K562 (cell line): Measurements from ENCODE around the gene AMBRA1. TPM values are rescaled to one million over a fixed set of nuclear protein-coding genes. Genes with fewer than 3 reads are reported as not detected.
A peak's percentile ranks its signal among the peaks of the same experiment; 100 is the strongest.

Experiments
- CBFA2T3 ChIP-seq: fragments of 450-650 bp; IDR thresholded peaks from 2 replicates; pipeline ENCODE4 v1.6.1; 2017
- CBX1 ChIP-seq: sonication (generic); IDR thresholded peaks from 2 replicates; pipeline ENCODE4 v1.6.1; 2016; ENCODE audit warnings: antibody characterized with exemption, low read depth, mild to moderate bottlenecking
- ILF3 ChIP-seq: fragments of 450-650 bp; IDR thresholded peaks from 2 replicates; pipeline ENCODE4 v1.6.1; 2018; ENCODE audit warnings: antibody characterized with exemption, mild to moderate bottlenecking, moderate library complexity, borderline replicate concordance
- L3MBTL2 ChIP-seq: fragments of 450-650 bp; IDR thresholded peaks from 2 replicates; pipeline ENCODE4 v1.6.1; 2016; ENCODE audit warnings: mild to moderate bottlenecking, moderate library complexity
- NCOA2 ChIP-seq, 2 experiments: fragments of 450-650 bp; IDR thresholded peaks; 2 replicates each; pipeline ENCODE4 v1.6.1; 2018; ENCODE audit warnings: mild to moderate bottlenecking in 2 of 2, moderate library complexity in 1 of 2; ENCODE audit not compliant: partially characterized antibody in 2 of 2
- NEUROD1 ChIP-seq: fragments of 150-350 bp; IDR thresholded peaks from 2 replicates; pipeline ENCODE4 v1.6.1; 2014; ENCODE audit warnings: borderline replicate concordance, low read length, low read depth; ENCODE audit not compliant: partially characterized antibody
- NFIX ChIP-seq: fragments of 250-450 bp; sonication (Bioruptor Pico); IDR thresholded peaks from 2 replicates; pipeline ENCODE4 v1.4.0; 2020; ENCODE audit warnings: low read depth, mild to moderate bottlenecking, moderate library complexity
- NR2C1 ChIP-seq, 2 experiments: fragments of 450-650 bp; IDR thresholded peaks; 2 replicates each; pipeline ENCODE4 v1.6.1; 2017; ENCODE audit warnings: mild to moderate bottlenecking in 2 of 2, antibody characterized with exemption in 1 of 2, inconsistent platforms in 1 of 2, missing compliant biosample characterization in 1 of 2, missing genetic modification characterization in 1 of 2
- POLR2AphosphoS5 ChIP-seq: IDR thresholded peaks from 2 replicates; pipeline ENCODE4 v1.6.1; 2011; ENCODE audit warnings: mild to moderate bottlenecking, low read depth, low read length, moderate library complexity; ENCODE audit not compliant: control insufficient read depth, insufficient read depth
- SMARCC2 ChIP-seq: fragments of 450-650 bp; IDR thresholded peaks from 2 replicates; pipeline ENCODE4 v1.6.1; 2017; ENCODE audit warnings: antibody characterized with exemption, moderate library complexity, mild to moderate bottlenecking, low read depth
- SNRNP70 ChIP-seq: fragments of 200-400 bp; formaldehyde crosslinking; optimal IDR thresholded peaks from 2 replicates; pipeline ENCODE3; 2017; ENCODE audit warnings: low read depth, low read length
- ZBTB8A ChIP-seq: fragments of 450-650 bp; IDR thresholded peaks from 2 replicates; pipeline ENCODE4 v1.6.1; 2018; ENCODE audit warnings: mild to moderate bottlenecking, moderate library complexity; ENCODE audit not compliant: partially characterized antibody
- ZNF174 ChIP-seq: fragments of 250-450 bp; sonication (Bioruptor Pico); IDR thresholded peaks from 2 replicates; pipeline ENCODE4 v1.4.0; 2020; ENCODE audit warnings: mild to moderate bottlenecking
- ZNF224 ChIP-seq: sonication (generic); formaldehyde crosslinking; IDR thresholded peaks from 2 replicates; pipeline ENCODE4 v1.8.0; 2022; ENCODE audit warnings: mild to moderate bottlenecking, missing genetic modification reagents
- ZNF232 ChIP-seq: sonication (generic); formaldehyde crosslinking; IDR thresholded peaks from 2 replicates; pipeline ENCODE4 v1.8.0; 2022; ENCODE audit warnings: mild to moderate bottlenecking, missing genetic modification reagents
- ZSCAN29 ChIP-seq: fragments of 450-650 bp; IDR thresholded peaks from 2 replicates; pipeline ENCODE4 v1.6.1; 2017
- polyA plus RNA-seq, 8 experiments: library from polyadenylated mRNA; depleted of rRNA in 4 of 8; stranded (reverse) in 5 of 8; unstranded in 3 of 8; fragments of >200 nt; fragmentation: Nextera tagmentation in 2 of 8; fragmentation: Illumina TruSeq in 1 of 8; extraction: Ambion mirVana in 2 of 8; extraction: Trizol in 1 of 8; gene quantifications; 2 replicates each; pipeline versions ENCODE4 v1.2.1 to v1.2.3, GENCODE V29; 2011 to 2014; ENCODE audit warnings: inconsistent platforms in 1 of 8, missing spikeins in 1 of 8
- total RNA-seq, 7 experiments: library from RNA; depleted of rRNA in 6 of 7; stranded (reverse); fragments of >200 nt in 6 of 7; fragmentation: Illumina TruSeq in 2 of 7; extraction: Trizol in 2 of 7; gene quantifications; 2 replicates each; pipeline versions ENCODE4 v1.2.1 to v1.2.3, GENCODE V29; 2011 to 2021; ENCODE audit warnings: low replicate concordance in 1 of 7
- TF ChIP-seq, protein P1 (sequence below): fragments of 250-450 bp; sonication (Bioruptor Pico); IDR thresholded peaks from 2 replicates; pipeline ENCODE4 v1.5.0; 2022; ENCODE audit warnings: mild to moderate bottlenecking
- TF ChIP-seq, protein P2 (sequence below): fragments of 250-450 bp; sonication (Bioruptor Pico); IDR thresholded peaks from 2 replicates; pipeline ENCODE4 v1.5.0; 2021; ENCODE audit warnings: mild to moderate bottlenecking, moderate library complexity
- TF ChIP-seq, protein P3 (sequence below): fragments of 450-650 bp; IDR thresholded peaks from 2 replicates; pipeline ENCODE4 v1.6.1; 2016; ENCODE audit warnings: borderline replicate concordance

AMBRA1 gene
- total and polyA plus RNA-seq, 9 of the 15 experiments (the other 6 are each of a cell fraction or from before 2014, with no cell fraction given) = 0.15 to 24.5 (median 13.0) TPM

- TF ChIP-seq, protein P1, sequence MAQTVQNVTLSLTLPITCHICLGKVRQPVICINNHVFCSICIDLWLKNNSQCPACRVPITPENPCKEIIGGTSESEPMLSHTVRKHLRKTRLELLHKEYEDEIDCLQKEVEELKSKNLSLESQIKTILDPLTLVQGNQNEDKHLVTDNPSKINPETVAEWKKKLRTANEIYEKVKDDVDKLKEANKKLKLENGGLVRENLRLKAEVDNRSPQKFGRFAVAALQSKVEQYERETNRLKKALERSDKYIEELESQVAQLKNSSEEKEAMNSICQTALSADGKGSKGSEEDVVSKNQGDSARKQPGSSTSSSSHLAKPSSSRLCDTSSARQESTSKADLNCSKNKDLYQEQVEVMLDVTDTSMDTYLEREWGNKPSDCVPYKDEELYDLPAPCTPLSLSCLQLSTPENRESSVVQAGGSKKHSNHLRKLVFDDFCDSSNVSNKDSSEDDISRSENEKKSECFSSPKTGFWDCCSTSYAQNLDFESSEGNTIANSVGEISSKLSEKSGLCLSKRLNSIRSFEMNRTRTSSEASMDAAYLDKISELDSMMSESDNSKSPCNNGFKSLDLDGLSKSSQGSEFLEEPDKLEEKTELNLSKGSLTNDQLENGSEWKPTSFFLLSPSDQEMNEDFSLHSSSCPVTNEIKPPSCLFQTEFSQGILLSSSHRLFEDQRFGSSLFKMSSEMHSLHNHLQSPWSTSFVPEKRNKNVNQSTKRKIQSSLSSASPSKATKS = no peak
- peak; percentile 36; the same call in 1 of the 2 replicates for TF ChIP-seq L3MBTL2
- no peak for TF ChIP-seq SMARCC2
- no peak for TF ChIP-seq NR2C1 (IDR thresholded peaks at IDR 0.05)
- no peak for TF ChIP-seq NR2C1 (tag; IDR thresholded peaks at IDR 0.05)
- TF ChIP-seq CBX1 = no peak
- no peak for TF ChIP-seq POLR2AphosphoS5
- no peak for TF ChIP-seq ZNF232
- no peak for TF ChIP-seq SNRNP70
- TF ChIP-seq CBFA2T3 = peak; percentile 54; the same call in 1 of the 2 replicates
- TF ChIP-seq ILF3 = no peak
- no peak for TF ChIP-seq ZNF224 (CRISPR knock-in tag)
- TF ChIP-seq, protein P2, sequence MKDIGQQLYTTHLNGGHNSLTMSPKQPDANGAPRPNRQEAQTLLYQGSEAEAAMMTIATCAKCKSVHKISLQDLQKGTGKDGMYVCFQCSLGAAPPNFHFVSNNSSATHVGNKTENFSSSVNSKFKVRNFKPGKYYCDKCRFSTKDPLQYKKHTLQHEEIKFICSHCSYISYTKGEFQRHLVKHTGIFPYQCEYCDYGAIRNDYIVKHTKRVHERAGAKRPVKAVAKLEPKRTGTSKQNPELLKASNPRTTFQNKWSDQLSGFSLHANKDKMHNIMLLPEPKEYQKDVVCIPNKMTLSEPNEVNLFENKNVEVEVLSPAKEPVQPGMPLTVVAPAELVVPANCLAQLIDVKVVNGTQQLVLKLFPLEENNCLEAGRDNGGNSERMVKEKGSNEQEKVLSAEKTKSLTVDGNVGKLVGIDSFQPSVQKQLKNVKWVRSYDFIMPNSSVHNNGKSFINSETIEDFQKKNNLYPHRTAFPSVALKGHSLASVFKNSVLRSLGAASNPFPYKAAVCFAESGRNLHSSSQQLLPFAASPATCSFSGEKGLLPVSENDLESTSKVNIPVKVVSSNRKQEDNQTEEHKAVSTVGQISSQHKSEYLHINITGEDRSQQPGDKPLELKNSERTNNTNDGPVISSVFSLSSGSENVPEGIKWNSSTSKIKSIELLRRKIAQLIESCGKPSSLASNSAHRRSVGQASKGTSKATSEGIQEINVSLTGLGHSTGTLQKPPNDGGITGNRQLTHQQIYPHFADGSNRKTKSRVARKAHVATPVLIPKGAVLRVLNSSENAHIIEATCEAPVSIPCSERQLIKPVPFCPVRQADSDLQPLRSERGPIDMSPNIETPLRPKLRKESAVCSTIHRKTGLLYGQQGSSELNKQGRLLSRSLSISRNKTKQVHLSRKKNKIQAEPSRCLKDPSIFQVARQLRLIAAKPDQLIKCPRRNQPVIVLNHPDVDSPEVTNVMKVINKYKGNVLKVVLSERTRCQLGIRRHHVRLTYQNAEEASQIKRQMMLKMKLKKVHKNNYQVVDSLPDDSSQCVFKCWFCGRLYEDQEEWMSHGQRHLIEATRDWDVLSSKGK (CRISPR knock-in tag) = no peak
- no peak for TF ChIP-seq ZNF174 (CRISPR knock-in tag)
- TF ChIP-seq ZBTB8A = no peak
- no peak for TF ChIP-seq NFIX
- TF ChIP-seq, protein P3, sequence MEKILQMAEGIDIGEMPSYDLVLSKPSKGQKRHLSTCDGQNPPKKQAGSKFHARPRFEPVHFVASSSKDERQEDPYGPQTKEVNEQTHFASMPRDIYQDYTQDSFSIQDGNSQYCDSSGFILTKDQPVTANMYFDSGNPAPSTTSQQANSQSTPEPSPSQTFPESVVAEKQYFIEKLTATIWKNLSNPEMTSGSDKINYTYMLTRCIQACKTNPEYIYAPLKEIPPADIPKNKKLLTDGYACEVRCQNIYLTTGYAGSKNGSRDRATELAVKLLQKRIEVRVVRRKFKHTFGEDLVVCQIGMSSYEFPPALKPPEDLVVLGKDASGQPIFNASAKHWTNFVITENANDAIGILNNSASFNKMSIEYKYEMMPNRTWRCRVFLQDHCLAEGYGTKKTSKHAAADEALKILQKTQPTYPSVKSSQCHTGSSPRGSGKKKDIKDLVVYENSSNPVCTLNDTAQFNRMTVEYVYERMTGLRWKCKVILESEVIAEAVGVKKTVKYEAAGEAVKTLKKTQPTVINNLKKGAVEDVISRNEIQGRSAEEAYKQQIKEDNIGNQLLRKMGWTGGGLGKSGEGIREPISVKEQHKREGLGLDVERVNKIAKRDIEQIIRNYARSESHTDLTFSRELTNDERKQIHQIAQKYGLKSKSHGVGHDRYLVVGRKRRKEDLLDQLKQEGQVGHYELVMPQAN = 0 out of 2 replicates have a peak, but pooled peaks have one; percentile 25
- TF ChIP-seq ZSCAN29 = no peak
- no peak for TF ChIP-seq NCOA2 (IDR thresholded peaks at IDR 0.05; ENCODE audit: partially characterized antibody in 2 of 2)
- TF ChIP-seq NEUROD1 = no peak
These were observed 166.5 kb downstream of the AMBRA1 start (continued) for GRCh38 chr11:46427364-46427763.
